Measurements from ENCODE around the gene ADAM30.
"Not testable (repeated sequence)": the region's sequence is repeated elsewhere in the genome, so short reads cannot be mapped to it uniquely, and the experiment has no call there.

The ADAM30 gene

DNA sequence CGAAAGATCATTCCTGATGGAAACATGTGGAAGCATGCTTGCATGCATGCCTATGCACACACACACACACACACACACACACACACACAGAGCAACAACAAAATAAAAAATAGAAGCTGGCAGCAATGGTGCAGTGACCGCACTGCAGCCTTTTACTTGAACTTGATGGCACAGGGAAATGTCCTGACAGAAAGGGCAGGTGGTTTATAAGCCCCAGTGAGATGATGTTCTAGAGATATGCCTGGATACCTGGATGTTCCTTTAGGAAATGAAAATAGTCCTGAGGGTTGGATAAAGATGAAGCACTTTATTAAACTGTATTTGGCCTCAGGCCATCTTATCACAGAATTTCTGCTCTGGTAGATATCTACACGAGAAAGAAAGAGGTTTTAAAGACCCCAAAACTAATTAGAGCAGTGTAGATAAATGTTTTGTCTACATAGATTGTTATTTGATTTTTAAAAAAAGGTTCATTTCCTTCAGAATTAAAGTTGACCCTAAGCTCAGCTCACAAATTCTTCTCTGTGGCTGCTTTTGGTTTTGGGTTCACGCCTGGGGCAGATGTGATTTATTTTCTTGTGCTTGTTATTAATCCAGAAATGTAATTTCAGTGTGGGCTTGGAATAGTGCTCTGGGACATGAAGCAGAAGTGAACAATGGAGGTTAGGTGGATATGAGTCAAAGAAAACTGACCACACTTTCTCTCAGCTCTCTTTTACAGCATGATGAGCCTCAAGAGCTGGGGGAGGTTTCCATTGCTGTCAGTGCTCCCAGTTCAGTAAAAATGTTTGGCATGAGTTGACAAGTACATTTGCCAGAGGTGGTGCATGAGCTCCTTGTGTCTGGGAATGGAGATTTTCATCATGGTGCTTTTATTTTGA lies 22.9 kb downstream of the ADAM30 start:
- DNase-seq, result no peak

DNA sequence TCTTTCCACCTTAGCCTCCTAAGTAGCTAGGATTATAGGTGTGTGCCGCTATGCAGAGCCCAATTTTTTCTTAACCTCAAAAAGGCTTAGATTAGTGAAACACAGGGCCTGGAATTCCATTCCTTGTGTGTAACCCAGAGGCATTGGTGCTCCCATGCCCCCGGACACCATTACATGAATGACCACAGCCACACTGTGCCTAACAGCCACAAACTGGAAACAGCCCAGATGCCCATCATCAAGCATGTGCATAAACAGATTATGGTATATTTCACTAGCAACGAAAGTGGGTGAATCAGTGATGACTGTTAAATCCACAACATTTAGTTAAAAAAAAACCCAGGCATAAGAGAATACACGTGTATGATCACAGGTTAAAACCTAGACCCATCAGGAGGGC lies 24.4 kb downstream of the ADAM30 start:
- no peak for DNase-seq

DNA sequence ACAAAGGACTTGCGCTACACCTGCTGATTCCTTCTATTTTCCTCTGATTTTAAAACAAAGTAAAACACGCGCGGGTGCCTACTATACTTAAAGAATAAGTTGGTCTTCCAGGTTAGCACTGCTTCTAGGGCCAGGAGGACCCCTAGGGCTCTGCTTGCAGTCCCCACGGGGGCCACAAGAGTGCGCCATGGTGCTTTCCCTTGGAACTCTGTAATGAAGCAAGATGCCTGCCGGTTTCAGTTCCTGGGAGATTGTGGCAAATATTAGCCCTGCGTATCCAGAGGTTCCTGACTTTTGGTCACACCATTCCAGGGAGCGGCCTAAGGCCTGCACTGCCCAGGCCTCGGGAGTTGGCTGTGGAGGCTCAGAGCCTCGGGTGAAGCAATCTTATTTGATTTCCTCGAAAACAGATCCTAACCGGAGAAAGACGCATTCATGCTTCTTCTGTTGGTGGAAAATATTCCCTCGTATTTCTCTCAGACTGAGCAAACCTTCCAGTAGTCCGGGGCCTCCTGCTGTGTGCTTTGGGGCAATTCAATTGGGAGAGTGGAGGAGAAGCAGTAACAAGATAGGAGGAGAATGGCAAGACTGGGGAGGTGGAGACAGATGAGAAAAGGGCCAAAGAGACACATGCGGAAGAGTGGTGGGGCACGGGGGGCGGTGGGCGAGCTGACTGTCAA lies 25.3 kb downstream of the ADAM30 start:
- peak; percentile 40 for DNase-seq

- no peak for DNase-seq
Measured at GRCh38 chr1:119869995-119870394, 26.3 kb downstream of the ADAM30 start.

GRCh38 chr1:119868176-119868575 lies 28.1 kb downstream of the ADAM30 start:
- no peak for DNase-seq

DNA sequence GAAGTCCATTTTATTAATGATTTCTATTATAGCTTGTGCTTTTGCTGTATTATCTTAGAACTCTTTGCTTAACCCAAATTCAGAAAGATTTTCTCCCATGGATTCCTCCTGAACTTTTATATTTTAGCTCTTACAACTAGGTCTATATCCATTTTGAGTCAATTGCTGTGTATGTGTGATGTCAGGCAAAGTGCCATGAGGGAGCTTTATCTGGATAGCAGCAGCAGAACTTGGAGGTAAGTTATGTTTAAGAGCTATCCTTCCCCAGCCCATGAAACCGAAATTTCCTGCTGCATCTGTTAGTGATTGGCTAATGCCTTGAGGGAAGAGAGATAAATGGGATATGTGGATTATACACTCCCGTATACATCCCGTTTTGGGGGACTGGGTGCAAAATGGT lies 29.9 kb downstream of the ADAM30 start:
- DNase-seq, result no peak

DNA sequence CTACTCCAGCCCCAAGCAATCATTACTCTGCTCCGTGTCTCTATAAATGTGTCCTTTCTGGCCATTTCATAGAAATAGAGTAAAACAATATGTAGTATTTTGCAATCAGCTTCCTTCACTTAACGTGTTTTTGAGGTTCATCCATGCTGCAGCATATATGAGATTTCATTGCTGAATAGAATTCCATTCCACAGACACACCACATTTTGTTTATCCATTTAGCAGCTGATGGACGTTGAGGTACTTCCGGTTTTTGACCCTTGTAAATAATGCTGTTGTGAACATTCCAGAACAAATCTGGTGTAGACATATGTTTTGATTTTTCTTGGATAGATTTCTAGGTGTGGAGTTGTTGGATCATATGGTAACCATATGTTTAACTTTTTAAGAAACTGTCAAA lies 30.7 kb downstream of the ADAM30 start:
- DNase-seq, result no peak

DNA sequence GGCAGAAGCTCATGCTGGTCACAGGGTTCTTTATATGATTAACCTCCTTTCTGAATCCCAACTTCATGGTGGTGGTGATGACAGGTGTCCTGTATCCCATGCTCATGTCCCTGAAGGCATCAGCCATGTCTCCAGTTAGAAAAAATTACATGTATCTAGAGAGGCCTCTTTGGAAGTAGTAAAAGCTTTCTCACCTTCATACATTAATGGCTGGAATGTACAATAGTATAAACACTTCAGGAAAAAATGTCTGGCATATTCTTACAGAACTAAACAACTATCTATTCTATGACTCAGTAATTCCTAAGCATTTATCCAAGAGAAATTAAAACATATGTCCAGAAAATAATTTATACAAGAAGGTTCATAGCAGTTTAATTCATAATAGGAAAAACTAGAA lies 34.0 kb downstream of the ADAM30 start:
- no peak for DNase-seq

GRCh38 chr1:119861547-119861946 lies 34.8 kb downstream of the ADAM30 start:
- no peak for DNase-seq

DNA sequence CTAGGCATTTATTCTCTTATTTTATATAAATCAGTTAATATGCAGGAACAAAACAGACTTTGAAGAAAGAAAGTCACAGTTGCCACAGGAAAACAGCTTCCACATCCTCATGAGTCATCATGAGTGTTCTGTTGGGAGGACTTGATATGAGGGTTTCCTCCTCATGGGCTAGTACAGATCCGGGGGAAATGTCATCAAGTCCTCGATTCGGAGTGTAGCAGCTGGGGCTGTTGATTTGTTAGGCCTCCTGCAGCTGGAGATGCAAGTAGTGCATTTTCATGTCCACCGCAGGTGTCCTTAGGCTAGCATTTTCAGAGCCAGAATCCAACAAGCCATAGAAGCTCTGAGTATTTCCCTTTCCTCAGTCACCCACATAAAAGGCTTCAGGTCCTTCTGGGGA lies 36.7 kb downstream of the ADAM30 start:
- DNase-seq, result no peak

DNA sequence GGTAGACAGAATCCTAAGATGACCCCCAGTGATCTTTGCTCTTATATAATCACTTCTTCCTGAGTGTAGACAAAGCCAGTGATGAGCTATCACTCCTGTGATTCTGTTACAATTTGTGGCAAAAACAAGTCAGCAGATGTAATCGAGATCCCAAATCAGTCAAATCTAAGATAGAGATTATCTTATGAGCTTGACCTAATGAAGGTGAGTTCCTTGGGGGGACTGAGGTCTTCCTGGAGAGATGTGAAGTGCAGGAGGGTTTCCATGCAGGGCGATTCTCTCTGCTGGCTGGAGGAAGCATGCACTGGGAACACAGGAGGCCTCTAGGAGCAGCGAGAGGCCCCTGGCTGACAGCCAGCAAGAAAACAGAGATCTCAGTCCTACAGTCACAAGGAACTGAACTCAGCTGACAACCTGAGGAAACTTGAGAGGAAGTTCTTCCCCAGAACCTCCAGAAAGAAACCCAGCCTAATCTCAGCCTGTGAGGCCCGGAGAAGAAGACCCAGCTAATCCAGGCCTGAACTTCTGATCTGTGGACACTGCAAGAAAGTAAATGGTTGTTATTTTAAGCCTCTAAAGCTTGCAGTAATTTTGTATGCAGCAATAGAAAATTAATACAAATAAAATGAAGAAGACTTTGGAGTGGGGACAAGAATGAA lies 37.6 kb downstream of the ADAM30 start:
- DNase-seq, result not testable (repeated sequence)

DNA sequence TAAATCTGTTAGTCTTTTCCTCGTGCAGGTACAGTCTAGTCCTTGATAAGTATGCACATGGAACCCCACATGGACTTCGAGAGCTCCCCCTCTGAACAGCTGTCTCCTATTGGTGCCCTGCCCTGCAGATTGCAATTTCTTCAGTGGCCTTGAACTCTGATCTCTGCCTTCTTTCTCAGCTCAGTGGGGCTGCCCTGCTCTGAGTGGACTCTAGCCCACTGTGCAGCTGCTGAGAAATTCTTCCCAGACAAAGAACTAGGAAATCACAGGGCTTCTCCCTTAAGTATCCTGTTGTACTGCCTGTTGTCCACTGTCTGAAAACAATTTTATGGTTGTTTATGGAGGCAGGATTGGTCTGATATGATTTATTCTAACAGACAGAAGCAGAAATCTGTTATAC lies 38.2 kb downstream of the ADAM30 start:
- DNase-seq, result no peak

- no peak for DNase-seq
Measured at GRCh38 chr1:119853155-119853554, 43.2 kb downstream of the ADAM30 start.

- DNase-seq, result not testable (repeated sequence)
Measured at GRCh38 chr1:119844206-119844605, 52.1 kb downstream of the ADAM30 start.
